Thyroid gland (tissue), 4 donors: Measurements from ENCODE around the gene ZNF407.

Experiments
- POLR2A ChIP-seq, 2 donors: fragments of 450-650 bp; IDR thresholded peaks; one replicate each; pipeline ENCODE4 v1.6.1; 2017; ENCODE audit warnings: antibody characterized with exemption in 2 of 2, mild to moderate bottlenecking in 2 of 2, moderate library complexity in 1 of 2
- TF ChIP-seq, protein P1 (sequence below), 6 experiments: fragments of 200-600 bp in 3 of 6; fragments of 450-650 bp in 3 of 6; sonication (generic) in 3 of 6; IDR thresholded peaks; one replicate each; pipeline ENCODE4 v1.5.1; 2016 to 2019; ENCODE audit warnings: antibody characterized with exemption in 6 of 6, mild to moderate bottlenecking in 2 of 6, inconsistent platforms in 1 of 6, moderate library complexity in 1 of 6

DNA sequence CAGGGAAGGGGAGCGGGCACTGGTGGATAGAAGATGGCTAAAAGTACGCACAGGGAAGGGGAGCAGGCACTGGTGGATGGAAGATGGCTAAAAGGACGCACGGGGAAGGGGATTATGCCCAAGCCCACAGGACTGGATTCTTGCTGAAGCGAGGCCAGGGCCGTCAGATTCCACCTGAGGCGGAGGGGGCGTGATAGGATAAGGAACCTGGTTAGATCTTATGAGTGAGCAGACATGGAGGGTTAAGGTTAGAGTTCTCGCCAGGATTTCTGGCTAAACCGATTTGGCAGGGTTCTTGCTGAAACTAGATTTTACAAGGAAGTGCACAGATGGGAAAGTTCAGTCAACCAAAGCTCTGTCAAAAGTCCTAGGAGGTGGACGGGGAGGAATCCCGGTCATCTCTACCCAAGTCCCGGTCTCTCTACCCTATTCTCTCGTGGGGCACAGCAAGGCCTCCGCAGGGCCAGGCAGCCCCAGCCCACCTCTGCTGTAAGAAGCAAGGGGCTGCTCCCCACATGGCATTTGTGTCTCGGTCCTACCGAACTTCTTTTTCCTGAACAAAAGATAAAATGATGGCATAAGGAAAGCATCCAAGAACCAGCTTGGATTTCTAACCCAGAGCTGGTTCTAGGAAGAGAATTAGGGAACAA, 470.5 kb downstream of the ZNF407 start:
- TF ChIP-seq, protein P1, sequence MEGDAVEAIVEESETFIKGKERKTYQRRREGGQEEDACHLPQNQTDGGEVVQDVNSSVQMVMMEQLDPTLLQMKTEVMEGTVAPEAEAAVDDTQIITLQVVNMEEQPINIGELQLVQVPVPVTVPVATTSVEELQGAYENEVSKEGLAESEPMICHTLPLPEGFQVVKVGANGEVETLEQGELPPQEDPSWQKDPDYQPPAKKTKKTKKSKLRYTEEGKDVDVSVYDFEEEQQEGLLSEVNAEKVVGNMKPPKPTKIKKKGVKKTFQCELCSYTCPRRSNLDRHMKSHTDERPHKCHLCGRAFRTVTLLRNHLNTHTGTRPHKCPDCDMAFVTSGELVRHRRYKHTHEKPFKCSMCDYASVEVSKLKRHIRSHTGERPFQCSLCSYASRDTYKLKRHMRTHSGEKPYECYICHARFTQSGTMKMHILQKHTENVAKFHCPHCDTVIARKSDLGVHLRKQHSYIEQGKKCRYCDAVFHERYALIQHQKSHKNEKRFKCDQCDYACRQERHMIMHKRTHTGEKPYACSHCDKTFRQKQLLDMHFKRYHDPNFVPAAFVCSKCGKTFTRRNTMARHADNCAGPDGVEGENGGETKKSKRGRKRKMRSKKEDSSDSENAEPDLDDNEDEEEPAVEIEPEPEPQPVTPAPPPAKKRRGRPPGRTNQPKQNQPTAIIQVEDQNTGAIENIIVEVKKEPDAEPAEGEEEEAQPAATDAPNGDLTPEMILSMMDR (IDR thresholded peaks at IDR 0.05): no peak
- no peak for TF ChIP-seq POLR2A (IDR thresholded peaks at IDR 0.05)
